Measurements from ENCODE around the gene LRRC25.

Gene LRRC25

GRCh38 chr19:18426416-18426767, 29.0 kb upstream of the LRRC25 start:
- no peak for FAIRE-seq

DNA sequence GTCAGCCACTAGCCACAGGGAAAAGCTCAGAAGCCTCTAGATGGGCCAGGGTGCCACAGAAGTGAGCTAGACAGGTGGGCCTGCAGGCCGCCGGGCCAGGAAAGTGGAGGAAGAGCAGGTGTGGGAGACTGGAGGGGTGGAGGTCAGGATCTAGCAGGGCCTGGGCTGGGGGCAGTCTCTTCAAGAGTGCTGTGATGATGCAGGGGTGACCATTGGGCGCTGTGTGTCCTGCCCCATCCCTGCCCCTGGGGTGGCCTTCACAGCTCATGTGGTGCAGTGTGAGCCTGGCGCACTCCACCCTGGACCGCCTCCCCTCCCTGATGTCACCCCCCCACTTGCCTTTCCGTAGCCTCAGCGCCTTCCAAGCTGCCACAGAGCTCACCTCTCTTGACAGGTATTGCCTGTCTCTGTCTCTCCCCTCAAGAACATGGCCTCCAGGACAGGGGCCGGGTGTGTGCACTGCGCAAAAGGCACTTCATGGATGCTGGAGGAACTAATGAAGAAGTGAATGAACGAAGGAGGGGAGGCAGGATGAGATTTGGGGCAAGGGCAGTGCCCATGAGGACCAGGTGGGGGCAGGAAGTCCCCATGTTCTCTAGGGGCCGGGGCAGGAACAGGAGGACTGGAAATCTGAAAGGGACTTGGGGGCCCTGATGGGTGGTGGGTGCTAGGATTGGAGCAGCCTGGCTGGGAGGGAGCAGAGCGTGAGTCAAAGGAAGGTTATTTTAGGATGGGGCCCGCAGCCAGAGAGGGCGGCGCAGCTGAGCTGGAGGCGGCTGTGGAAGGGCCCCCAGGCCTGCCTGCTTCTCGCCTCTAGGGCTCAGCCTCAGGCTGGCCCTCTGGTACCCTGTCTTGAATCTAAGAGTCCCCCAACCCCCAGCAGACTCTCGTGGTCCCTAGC, 28.3 kb upstream of the LRRC25 start:
- FAIRE-seq (no peak), DNase-seq (ENCODE audit: extremely low spot score, insufficient read length, low read depth) (no peak)

More at GRCh38 chr19:18426416-18426767, 29.0 kb upstream of the LRRC25 start:
- no peak for DNase-seq (ENCODE audit: extremely low spot score, insufficient read length, low read depth)

GRCh38 chr19:18424890-18425514, 27.6 kb upstream of the LRRC25 start:
- DNase-seq (ENCODE audit: extremely low spot score, insufficient read length, low read depth): no peak

GRCh38 chr19:18424122-18424889, 26.9 kb upstream of the LRRC25 start:
- no peak for FAIRE-seq

More at GRCh38 chr19:18424890-18425514, 27.6 kb upstream of the LRRC25 start:
- no peak for FAIRE-seq

GRCh38 chr19:18423258-18424020, 26.0 kb upstream of the LRRC25 start:
- DNase-seq (ENCODE audit: extremely low spot score, insufficient read length, low read depth) (no peak), FAIRE-seq (no peak)

More at GRCh38 chr19:18424122-18424889, 26.9 kb upstream of the LRRC25 start:
- DNase-seq (ENCODE audit: extremely low spot score, insufficient read length, low read depth): no peak

GRCh38 chr19:18422530-18423191, 25.2 kb upstream of the LRRC25 start:
- FAIRE-seq (peak; percentile 65), DNase-seq (ENCODE audit: extremely low spot score, insufficient read length, low read depth) (no peak)

GRCh38 chr19:18421371-18421959, 24.0 kb upstream of the LRRC25 start:
- FAIRE-seq: no peak
- no peak for DNase-seq (ENCODE audit: extremely low spot score, insufficient read length, low read depth)

DNA sequence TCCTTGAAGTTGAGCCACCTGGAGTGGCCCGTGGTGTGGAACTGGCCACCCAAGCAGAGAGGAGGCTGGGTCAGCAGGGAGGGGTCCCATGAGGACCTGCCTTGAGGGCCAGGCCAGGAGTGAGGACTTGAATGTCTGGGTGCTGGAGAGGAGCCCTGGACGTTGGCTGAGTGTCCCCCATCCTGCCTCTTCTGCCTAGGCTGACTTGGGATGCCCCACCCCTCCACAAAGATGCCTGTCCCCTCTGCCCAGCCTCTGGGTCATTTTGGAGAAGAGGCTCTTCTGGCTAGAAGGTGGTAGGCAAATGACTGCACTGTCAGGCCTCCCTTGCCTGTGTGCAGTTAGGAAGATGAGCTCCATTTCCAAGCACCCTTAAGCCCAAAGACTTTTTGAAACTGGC, 23.5 kb upstream of the LRRC25 start:
- no peak for DNase-seq (ENCODE audit: extremely low spot score, insufficient read length, low read depth)
- FAIRE-seq: no peak

DNA sequence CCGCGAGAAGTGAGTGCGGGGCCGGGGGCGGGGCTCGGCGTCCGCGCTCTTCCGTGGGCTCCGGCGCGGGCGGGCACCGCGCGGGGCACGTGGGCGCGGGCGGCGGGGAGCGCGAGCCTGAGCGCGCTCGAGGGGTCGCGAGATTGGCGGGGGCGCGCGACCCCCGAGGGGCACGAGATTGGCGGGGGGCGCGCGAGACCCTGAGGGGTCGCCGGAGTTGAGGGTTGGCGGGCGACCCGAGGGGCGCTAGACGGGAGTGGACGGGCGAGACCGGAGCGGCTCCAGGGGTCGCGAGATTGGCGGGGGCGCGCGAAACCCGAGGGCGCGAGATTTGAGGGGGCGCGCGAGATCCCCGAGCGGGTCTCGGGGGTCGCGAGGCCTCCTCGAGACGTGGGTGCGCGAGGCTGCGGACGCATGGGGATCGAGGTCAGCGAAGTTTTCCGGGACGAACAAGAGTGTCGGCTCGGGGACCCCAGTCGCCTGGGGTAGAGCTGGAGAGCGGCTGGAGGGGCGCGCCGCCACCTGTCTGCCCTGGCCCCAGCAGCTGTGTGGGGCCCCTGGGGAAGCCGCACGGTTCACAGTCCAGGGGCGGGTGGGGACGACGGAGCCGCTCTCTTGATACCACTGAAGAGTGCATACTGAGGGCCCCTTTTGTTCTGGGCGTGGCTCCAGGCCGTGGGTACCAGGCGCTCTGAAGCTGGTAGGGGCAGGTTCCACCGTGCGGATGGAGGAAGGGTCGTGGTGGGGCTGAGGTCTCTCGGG, 22.5 kb upstream of the LRRC25 start:
- DNase-seq (ENCODE audit: extremely low spot score, insufficient read length, low read depth): no peak
- peak; percentile 41 for FAIRE-seq

DNA sequence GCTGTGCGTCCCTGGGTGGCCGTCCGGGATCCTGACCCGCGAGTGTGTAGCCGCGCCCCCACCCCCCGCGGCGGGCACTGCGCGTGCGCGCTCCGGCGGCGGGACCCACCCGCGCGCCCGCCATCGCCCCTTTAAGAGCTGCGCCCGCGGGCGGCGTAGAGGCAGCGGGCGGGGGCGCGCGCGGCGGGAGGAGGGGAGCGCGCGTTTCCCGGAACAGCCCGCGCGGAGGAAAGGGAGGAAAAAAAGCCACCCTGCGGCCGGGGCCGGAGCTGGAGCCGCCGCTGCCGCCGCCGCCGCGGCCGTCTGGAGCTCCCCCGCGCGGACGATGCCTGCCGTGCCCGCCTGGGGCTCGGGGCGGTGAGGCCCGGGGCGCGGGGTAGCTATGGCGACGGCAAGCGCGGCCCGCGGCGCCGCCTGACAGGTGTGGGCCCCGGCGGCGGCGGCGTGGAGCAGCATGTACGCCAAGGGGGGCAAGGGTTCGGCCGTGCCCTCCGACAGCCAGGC, 21.8 kb upstream of the LRRC25 start, which contains the start of gene SSBP4:
SSBP4 (plus strand) TSS at position 204 of the 504 bp plus-strand sequence; CDS start at position 455, 251 bp downstream.
- peak; percentile 78 for DNase-seq (ENCODE audit: extremely low spot score, insufficient read length, low read depth)
- FAIRE-seq: peak; percentile 56

- no peak for DNase-seq (ENCODE audit: extremely low spot score, insufficient read length, low read depth)
- no peak for FAIRE-seq
These were observed 21.2 kb upstream of the LRRC25 start for GRCh38 chr19:18418483-18419194.

GRCh38 chr19:18418029-18418482, 20.6 kb upstream of the LRRC25 start:
- FAIRE-seq: no peak

GRCh38 chr19:18417250-18418028, 20.0 kb upstream of the LRRC25 start:
- DNase-seq (ENCODE audit: extremely low spot score, insufficient read length, low read depth): no peak

More at GRCh38 chr19:18418029-18418482, 20.6 kb upstream of the LRRC25 start:
- DNase-seq (ENCODE audit: extremely low spot score, insufficient read length, low read depth): no peak

DNA sequence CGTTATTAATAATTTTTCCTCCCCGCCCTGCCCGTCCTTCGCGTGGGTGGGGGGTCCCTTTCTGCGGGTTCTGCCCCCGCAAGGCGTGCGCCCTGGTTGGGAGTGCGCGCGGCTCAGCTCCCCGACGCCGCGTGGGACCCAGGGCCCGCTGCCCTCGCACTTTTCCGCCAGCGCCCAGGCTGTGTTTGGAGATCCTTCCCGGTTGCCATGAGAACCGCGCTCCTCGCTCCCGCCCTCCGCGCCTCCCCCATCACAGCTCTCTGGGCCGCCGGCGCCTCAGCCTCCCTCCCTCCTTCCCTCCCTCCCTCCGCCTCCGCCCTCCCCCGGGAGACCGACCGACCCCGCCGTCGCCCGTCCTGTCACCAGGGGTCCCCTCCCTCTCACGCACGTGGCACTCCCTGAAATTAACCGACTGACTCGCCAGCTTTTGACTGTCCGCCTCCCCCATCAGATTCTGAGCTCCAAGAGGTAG, 19.4 kb upstream of the LRRC25 start:
- FAIRE-seq (peak; percentile 86), DNase-seq (ENCODE audit: extremely low spot score, insufficient read length, low read depth) (no peak)

More at GRCh38 chr19:18417250-18418028, 20.0 kb upstream of the LRRC25 start:
- peak; percentile 29 for FAIRE-seq

GRCh38 chr19:18415178-18415867, 17.9 kb upstream of the LRRC25 start:
- no peak for FAIRE-seq
- DNase-seq (ENCODE audit: extremely low spot score, insufficient read length, low read depth): no peak
